Measurements from ENCODE around the gene PSORS1C1.

GRCh38 chr6:31149827-31150447 is 35.3 kb downstream of the PSORS1C1 start:
- TF ChIP-seq, protein P1, sequence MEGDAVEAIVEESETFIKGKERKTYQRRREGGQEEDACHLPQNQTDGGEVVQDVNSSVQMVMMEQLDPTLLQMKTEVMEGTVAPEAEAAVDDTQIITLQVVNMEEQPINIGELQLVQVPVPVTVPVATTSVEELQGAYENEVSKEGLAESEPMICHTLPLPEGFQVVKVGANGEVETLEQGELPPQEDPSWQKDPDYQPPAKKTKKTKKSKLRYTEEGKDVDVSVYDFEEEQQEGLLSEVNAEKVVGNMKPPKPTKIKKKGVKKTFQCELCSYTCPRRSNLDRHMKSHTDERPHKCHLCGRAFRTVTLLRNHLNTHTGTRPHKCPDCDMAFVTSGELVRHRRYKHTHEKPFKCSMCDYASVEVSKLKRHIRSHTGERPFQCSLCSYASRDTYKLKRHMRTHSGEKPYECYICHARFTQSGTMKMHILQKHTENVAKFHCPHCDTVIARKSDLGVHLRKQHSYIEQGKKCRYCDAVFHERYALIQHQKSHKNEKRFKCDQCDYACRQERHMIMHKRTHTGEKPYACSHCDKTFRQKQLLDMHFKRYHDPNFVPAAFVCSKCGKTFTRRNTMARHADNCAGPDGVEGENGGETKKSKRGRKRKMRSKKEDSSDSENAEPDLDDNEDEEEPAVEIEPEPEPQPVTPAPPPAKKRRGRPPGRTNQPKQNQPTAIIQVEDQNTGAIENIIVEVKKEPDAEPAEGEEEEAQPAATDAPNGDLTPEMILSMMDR (optimal IDR thresholded peaks at IDR 0.05 in 1 of 3, IDR thresholded peaks at IDR 0.05 in 1 of 3, conservative IDR thresholded peaks at IDR 0.05 in 1 of 3; ENCODE audit: extremely low read depth in 1 of 3, insufficient read depth in 2 of 3, low read length in 3 of 3): no peak
- TF ChIP-seq EZH2 (IDR thresholded peaks at IDR 0.05; ENCODE audit: low read length): no peak

Measured in keratinocyte (primary cell).